Measurements from ENCODE around the gene KRTAP2-2.

Gene KRTAP2-2

GRCh38 chr17:41020336-41020735 lies 34.7 kb downstream of the KRTAP2-2 start:
- DNase-seq (ENCODE audit: low read depth), result no peak

DNA sequence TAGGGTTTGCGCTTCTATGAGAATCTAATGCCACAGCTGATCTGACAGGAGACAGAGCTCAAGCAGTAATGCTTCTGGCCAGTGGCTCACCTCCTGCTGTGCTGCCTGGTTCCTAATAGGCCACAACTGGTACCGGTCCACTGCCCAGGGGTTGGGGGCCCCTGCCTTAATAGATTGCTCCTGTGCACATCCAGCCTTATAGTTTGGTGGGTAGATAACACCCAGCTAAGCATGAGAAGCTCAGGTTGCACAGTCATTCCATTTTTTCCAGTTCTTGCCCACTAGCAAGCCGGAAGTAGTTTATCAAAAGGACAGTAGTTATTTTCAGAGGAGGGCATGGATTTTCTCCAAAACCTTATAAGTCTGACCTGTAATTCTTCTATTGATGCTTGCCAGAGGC lies 35.6 kb downstream of the KRTAP2-2 start:
- DNase-seq (ENCODE audit: low read depth), result no peak

GRCh38 chr17:41018541-41018940 lies 36.5 kb downstream of the KRTAP2-2 start:
- no peak for DNase-seq (ENCODE audit: low read depth)

- no peak for DNase-seq (ENCODE audit: low read depth)
Measured at GRCh38 chr17:41016578-41017215, 38.3 kb downstream of the KRTAP2-2 start.

GRCh38 chr17:41015454-41015853 lies 39.6 kb downstream of the KRTAP2-2 start:
- no peak for DNase-seq (ENCODE audit: low read depth)

DNA sequence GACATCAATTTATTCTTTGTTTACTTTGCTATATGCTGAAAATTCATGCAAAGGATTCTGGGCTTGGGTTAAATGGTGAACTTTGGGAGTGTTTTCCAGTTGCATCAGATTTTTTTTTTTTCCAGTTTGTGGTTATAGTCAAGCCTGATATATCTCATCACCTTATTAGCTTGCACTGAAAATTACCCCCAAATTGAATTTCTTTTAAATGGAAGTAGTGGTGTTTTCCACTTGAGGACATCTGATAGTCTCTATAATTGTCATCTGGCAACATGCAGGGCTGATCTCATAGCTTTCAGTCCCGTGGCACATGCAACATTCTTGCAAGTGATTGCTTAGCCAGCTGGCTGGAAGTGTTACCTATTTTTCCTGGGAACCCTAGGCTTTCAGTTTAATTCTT lies 41.4 kb downstream of the KRTAP2-2 start:
- no peak for DNase-seq (ENCODE audit: low read depth)

DNA sequence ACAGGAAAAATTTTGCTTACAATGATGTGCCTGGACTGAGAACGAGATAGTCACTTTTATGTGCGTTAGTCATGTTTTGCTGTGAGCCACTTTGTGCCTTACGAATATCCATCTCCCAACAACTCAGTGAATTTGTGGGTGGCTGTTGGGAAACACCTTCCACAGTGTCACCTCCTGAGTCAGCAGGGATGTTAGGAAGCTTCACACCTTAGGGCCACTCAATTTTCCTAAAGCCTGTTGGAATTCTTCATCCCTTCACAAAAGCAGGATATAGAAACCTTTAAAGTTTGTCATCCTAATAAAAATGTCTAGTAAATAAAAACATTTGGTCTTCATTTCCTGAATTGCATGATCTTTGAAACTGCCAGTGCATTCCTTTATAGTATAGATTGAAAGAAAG lies 41.8 kb downstream of the KRTAP2-2 start:
- no peak for DNase-seq (ENCODE audit: low read depth)

DNA sequence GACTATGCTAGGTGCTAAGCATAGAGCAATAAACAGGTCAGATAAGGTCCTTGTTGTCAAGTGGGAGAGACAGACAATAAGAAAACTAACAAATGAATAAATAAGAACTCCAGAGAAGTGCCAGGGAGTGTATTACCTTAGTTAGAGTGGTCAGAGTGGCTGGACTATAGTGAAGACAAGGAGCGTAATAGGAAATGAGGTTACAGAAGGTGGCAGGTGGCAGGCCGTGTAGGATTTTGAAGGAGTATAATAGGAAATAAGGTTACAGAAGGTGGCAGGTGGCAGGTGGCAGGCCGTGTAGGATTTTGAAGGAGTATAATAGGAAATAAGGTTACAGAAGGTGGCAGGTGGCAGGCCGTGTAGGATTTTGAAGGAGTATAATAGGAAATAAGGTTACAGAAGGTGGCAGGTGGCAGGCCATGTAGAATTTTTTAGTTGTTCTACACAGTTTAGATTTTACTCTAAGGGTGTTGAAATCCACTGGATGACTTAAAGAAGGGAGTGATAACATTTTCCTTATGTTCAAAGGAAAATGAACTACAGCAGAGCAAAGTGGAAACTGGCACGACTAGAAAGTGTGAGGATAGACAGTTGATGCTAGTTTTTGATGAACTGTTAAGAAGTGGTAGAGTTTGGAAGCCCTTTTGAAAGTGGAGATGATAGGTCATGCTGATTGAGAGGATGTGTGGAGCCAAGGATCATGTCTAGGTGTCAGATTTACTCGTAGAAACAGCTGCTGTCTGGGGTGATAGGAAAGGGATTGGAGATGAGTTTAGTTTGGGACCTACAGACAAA lies 42.5 kb downstream of the KRTAP2-2 start:
- DNase-seq (ENCODE audit: low read depth), result no peak

GRCh38 chr17:41010441-41010840 lies 44.6 kb downstream of the KRTAP2-2 start:
- no peak for DNase-seq (ENCODE audit: low read depth)

- DNase-seq (ENCODE audit: low read depth), result no peak
Measured at GRCh38 chr17:41009936-41010335, 45.1 kb downstream of the KRTAP2-2 start.

DNA sequence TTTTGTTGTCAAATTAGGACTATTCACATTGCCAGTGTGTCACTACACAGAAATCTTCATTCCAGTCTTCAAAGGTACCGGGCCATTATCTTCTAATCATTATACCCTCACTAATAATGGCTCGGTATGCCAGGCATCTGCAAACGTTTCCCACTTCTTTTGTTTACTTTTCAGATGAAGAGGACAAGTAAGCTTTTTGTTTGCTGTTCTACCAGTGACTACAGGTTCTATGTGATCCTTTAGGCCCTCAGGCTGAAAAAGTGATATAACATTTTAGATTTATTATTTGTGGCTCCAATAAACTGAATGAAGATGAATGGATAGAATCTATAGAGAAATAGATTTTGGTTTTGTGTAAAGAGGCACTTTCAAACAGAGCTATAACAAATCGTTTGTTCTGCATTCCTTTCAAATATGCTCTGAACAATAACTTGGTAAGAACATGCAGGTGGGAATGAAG lies 45.7 kb downstream of the KRTAP2-2 start:
- no peak for DNase-seq (ENCODE audit: low read depth)

- no peak for DNase-seq (ENCODE audit: low read depth)
Measured at GRCh38 chr17:41008811-41009210, 46.2 kb downstream of the KRTAP2-2 start, which contains the start of gene KRTAP3-1. Gene KRTAP3-1 (minus strand): TSS chr17:41009128. CDS start chr17:41009074, 54 bp downstream.

Data from T-helper 22 cell (primary cell).